HG02943 (cell line): ENCODE measurements around the gene AXIN2.
"Not testable (repeated sequence)": the region's sequence is repeated elsewhere in the genome, so short reads cannot be mapped to it uniquely, and the experiment has no call there.

Experiments used
- ATAC-seq: cut with Tn5 transposase; IDR thresholded peaks from one replicate; pipeline ENCODE4 v1.9.1; 2021; ENCODE audit warnings: mild to moderate bottlenecking, low read depth, moderate library complexity; ENCODE audit not compliant: unreplicated experiment

Gene AXIN2

DNA sequence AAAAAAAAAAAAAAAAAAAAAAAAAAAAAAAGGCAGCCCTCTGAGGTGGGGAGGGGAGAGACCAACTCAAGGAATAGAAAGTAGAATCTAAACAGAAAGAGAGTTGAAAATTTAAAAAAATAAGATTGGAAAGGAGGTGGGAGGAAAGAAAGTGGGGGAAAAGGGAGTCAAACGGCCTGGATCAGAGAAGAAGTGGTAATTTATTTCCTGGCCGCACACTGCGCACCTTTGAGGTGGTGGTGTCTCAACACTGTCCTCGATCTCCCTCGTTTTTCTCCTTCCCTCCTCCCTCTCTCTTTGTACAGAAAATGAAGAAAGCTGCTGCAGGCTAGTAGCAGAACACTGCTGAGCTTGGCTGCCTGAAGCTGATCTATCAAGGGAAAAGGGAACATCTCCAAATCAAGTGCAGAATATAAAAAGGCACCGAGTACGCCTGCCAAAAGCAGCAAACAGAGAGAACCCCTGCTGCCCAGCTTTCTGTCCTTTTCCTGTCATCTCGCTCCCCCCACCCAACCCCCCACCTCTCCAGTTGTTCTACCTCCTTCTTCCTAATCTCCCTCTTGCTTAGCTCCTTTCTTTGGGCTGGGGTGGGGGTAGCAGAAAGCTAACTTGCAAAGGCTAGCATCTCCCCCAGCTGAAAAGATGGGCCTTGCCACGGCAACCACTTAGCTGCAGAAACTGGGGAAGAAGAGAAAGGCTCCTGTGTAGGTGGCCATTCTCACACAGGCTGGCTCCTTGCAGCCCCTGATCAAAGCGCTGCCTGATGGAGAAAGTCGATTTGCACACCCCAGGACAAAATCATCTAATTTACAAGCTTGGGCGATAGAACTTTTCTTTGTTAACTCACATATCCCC lies 22.5 kb downstream of the AXIN2 start:
- no peak for ATAC-seq

DNA sequence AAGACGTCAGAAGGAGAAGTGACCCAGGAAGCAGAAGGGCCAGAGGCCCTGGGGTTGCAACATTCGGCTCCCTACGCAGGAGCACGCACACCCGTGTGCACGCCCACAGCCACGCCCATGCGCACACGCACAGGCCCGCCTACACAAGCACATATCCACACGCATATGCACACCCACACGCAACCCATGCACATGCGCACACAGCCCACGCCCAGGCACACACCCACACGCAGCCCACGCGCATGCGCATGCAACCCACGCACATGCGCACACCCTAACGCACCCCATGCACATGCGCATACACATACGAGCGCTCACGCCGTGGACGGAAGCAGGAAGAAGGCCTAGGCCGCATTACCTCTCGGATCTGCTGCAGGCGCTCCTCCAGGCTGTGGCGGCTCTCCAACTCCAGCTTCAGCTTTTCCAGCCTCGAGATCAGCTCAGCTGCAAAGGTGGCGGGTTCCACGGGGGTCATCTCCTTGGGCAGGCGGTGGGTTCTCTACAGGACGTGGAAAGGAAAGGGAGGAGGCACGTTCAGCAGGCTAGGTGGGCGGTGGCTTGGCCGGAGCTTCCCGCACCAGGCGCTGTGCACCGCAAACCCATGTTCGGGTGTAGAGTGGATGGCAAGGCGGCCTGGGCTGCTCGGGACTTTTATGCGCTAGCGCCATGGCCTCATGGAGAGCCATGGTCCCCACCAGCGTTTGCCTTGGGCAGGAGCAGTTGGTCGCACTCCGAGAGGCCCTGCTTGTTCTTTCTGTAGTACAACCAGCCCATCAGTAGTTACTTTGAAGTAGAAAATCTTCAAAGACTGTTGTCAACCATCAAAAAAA lies 23.4 kb downstream of the AXIN2 start:
- ATAC-seq: no peak

DNA sequence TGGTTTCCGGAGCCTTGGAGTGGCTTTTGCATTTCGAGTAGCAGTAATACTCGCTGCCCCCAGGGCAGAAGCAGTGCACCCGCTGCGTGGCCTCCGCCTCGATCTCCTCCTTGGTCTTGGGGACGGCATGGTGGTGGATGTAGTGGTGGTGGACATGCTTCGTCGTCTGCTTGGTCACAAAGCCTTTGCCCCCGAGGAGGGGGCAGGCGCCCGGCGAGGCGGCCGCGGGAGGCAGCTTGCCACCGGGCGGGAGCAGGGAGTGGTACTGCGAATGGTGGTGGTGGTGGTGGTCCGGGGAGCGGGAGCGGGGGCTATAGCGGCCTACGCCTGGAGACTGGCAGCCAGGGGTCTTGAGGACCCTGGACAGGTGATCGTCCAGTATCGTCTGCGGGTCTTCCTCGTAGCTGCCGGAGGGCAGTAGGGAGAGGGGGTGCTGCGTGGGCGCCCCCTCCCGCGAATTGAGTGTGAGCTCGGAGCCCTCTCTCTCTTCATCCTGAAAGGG lies 24.1 kb downstream of the AXIN2 start:
- ATAC-seq: no peak

DNA sequence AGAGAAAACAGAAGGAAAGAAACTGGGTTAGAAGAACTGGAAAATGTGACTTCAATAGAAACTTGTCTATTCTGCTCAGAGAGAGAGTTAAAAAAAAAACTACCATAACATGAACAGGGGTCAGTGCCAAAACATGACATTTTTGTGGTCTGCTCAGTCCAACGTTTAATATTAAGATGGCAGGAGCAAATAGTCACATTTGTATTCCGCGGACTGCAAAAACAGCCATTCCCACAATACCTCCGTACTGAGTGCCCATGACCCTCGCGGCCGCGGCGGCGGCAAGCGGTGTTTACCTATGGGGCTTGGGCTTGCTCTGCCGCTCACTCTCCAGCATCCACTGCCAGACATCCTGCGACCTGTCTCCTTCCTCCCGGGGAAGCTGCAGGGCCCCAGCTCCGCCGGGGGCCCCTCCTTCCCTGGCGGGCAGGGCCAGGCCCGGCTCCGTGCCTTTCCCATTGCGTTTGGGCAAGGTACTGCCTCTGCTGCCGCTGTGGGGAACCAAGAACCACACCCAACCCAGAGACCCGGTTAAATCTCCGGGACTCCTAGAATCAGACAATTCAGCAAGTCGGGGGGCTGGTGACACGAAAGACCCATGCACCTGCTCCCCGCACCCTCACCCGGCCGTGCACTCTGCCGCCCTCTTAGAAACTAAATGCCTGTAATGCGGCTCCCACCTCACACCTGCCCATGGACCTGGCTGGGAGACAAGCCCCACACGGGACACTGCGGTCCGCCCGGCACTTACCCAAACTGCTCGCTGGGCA lies 24.7 kb downstream of the AXIN2 start:
- ATAC-seq: no peak

DNA sequence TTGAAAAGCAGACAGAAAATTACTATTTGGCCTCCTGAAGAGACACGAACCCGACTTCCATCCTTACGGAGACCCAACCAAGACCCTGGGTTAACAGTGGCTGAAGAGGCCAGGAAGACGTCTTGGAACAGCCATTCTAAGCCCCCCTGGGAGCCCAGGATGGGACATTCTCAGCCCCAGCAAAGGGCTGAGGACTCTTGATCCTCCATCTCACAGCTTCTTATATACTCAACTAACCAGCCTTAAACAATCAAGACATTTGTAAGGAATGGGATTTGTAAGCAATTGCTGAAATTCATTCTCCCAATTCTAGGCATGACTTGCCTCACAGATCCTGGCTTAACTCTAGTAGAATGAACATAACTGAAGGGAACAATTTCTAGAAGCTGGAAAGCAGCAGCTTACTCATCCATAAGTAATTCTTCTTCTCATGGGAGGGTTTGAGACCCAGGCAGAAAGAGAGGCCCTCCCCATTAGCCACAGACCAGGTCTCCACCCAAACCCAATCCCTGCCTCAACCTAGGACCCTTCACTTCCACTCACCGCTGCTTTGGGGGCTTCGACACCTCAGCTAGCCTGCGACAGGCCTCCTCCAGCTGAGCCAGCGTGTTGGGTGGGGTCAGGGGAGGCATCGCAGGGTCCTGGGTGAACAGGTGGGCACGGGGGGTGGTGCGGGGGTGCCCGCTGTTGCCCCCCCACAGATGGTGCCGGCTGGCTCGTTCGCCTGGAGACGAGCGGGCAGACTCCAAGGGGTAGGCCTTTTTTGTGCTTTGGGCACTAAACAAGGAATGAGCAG lies 25.5 kb downstream of the AXIN2 start:
- no peak for ATAC-seq

DNA sequence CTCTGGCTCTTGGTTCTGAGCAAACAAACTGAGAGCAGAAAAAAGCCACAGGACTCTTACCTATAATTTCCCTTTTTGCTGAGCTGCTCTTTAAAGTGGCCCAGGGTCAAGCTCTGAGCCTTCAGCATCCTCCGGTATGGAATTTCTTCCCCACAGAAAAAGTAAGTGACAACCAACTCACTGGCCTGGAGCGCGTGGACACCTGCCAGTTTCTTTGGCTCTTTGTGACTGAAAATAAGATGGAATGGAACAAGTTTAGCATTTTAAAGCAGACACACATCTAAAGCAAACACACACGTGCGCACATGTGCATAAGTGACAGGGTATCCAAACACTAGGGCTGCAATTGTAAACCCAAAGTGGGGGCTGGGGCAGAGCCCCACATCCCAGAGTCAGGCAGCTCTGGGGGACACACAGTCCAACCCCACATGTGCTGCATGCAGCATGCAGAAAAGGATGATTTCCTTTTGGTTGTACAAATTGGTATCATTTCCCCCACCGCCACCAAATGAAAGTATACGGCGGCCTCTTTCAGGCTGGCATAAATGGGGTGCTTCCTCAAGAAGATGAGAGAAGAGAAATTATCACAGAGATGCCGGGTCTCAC lies 27.5 kb downstream of the AXIN2 start:
- ATAC-seq: no peak

DNA sequence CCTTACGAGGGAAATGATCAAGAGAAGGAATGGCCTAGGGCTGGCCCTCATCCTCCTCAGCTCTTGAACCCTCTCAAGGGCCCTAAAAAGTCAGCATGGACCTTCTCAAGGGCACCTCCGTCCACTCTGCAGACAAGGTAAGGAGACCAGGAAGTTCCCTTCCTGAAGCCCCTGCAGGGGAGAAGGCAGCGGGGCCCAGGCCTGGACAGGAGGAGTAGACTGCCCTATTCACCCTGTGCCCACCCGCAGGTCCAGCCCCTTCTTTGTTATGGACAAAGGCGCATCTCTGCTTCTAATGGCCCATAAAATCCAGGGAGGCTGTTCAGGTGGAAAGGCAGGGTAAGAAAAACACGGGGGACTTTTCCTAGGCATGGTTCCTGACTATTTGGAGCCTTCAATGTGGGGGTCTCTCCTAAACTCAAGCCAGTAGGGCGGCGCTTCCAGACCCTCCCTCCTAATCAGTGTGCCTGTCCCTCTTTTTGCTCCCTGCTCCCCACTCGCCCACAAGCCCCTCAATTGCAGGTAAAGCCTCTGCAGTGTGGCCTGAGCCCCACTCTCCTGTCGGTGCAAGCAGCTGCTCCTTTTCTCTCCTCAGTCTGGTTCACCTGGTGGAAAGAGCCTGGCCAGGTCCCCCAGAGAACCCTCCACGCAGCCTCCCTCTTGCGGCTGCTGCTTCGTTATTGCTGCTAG lies 28.2 kb downstream of the AXIN2 start:
- no peak for ATAC-seq

DNA sequence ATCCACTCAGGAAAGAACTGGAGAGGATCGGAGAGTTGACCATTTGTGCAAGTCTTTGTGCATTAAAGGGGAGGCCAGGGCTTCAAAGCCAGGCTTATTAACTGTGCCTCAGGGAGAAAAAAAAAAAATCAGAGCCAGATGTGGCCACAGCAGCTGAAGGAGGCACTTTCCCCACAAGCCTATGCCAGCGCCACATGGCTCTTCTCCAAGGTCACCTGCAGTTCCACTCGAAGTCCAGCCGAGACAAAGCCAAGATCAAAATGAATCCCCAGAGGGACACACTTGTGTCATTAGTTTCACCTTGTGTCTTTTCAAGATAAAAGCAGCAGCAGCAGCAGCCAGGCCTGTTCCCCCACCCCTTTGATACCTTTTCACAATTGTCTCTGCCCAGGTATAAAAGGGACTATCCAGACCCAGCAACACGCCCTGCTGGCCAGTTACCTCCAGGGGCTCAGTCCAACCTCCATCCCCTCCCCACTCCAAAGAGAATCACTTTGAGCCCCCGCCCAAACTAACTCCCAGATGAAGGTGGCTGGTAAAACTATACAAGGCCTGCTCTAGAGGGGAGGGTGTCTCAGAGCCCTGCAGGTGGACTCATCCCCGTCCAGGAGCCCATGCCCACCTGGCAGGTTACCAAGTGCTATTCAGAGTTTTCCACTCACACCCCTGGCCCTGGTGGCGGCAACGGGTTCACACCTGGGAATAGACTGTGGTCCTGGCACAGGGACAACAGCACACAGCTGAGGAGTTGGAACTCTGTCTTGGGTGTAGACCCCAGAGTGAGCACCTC lies 29.2 kb downstream of the AXIN2 start:
- no peak for ATAC-seq

DNA sequence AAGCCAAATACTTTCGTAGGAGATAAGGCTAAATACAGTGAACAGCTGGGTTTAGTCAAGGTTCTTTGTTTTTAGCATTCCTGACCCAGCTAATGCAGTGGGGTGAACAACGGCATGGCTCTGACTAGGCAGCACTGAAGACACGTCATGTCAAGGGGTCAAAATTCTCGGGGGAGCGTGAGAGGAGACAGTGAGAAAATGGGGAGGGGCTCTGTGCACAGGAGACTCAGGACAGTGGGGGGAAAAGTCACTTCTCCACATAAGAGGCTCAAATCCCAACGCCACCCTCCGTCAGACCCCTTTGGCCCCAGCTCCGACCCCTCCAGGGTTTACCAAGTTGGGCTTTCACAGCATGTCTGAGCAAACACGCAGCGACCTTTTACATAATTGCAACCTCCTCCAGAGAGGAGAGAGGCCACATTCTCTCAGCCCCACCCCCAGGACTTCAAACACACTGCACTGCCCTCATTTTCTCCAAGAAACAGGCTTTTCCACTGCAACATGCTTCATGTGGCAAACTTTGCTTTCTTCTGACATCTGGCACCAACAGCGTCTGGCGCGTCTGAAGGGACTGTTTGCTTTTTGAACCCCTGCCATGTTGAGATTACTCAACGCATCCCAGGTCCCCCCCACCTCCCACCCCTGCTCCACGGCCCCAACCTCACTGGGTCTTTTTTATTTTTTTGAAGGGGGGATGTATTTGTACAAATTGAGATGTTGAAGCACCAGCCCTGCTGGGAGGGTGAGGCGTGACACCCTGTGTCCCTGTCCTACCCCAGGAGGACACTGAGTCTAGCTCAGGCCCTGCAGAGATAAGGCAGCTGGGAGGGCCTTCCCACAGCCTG lies 30.0 kb downstream of the AXIN2 start:
- ATAC-seq: no peak

DNA sequence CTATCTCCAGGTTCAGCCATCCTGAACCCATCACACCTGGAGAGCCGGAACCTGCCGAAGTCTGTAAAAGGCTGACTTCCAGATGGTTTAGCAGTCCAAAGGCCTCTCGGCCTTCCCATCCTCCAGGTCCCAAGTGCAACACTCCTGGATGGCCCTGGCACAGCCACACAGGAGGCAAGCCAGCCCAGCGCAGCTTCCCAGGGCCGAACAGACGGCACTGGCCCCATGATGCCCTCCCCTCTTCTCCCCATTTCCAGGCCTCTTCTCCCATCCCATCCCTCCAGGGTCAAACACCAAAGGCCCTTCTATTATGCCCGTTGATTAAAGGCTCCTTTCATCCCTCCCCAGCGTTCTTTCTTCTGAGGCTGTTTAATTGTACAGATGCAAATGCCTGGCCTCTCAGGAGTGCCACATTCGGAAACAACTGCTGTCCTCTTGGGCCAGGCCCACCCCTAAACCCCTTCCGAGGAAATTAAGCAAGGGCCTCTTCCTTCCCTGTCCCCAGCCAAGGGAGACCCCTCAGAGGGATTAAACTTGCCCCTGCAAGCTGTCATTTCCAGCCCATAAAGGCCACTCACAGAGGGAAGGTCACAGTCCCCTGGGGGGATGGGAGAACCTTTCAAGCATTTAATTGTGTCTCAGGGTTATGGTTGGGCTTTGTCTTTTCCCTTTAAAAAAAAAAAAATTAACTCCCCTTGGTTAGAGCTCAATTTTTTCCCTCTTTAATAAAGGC lies 30.8 kb downstream of the AXIN2 start:
- no peak for ATAC-seq

DNA sequence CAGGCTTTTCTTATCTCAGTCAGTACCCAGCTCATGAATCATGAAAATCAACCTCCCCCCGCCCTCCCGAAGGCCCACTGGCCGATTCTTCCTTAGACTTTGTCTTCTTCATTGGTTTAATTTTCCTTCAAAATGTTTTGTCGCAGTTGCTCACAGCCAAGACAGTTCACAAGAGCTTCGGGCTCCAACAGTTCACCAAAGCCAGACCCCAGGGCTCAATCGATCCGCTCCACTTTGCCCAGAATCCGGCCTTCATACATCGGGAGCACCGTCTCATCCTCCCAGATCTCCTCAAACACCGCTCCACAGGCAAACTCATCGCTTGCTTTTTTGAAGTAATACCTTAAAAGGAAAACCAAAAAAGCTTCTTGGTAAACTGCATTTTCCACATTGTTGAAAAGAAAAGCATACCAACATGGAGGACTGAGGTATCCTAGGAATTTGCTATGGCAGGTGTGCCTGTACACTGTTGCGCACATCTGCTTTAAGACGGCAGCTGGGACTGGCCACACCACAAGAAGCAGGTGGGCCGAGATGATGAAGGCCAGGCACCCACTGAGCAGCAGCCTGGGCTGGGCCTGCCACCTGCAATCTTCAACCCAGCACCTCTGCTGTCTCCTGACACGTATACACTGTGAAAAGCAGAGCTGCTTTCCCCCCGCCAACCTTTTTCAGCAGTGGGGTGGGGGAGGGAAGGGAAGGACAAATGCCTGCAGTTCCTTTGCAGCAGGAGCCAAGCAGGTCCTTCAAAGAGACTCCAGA lies 31.5 kb downstream of the AXIN2 start:
- ATAC-seq: no peak

DNA sequence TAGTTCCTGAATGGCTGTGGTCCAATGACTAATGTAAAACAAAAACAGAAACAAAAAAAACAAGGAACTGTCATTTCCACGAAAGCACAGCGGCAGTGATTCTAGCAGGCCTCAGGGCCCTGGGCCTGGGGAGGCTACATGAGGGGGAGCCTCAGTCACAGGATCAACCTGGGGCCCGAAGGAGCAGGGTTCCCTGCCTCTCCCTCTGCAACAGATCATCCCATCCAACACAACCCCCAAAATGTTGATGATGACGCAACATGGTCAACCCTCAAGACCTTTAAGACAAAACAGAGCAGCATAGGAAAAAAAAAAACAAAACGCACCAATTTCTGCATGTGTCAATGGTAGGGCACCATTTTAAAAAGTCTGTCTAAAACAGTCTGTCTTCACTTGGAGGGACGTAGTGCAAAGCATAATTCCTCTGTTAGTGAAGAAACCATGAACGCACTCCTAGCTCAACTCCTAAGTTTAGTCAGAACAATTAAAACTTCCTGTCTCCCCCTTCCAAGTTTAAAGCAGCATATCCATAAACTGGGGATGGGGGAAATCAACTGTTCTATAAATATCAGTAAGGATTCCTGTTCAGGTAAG lies 32.3 kb downstream of the AXIN2 start:
- no peak for ATAC-seq

DNA sequence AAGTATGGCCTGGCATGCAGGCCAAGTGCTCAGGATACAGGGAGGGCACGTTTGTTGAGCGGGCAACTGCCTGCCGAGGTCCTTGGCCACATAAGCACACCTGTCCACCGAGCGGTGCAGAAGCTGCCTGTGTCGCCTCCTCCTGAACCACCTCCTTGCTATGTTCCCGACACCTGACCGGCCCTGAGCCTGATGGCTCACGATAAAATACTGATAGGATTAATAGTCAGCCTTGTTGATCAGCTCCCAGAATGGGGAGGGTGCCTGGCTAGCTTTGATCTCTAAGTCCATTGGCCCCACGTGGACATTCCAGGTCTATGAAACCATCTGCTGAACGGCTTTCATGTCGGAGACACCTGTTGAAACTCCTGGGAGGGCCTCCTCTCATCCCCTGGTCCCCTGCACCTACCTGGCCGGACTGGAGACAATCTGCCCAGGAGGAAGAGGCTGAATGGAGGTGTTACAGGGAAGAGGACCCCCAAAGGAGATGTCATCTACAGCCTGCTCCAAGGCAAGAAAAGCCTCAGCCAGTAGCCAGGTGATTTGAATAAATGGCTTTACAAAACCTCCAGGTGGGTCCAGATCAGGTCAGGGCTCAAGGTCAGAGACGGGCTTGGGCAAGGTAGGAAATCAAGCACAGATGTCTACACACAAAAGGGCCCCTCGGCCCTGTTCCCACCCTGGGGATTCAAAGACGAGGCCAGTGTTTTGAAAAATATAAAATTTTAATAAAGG lies 33.4 kb downstream of the AXIN2 start:
- no peak for ATAC-seq

DNA sequence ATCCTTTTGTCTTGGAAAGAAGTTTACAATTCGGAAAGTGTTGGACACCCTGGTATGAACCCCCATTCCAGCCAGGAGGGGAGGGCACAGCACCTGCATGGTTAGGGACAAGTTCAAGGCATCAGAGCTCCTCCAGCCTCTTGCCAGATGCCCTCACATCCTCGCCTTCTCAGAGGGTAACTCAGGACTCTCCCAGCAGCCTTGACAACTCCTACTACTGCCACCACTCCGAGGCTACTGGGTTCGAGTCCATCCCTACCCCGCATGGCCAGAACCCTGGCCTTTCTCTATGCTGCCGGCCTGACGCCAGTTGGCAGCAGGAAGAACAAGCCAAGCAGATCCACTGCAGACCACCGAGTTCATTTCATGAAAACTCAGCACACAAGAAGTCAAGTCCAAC lies 34.1 kb downstream of the AXIN2 start:
- ATAC-seq: no peak

DNA sequence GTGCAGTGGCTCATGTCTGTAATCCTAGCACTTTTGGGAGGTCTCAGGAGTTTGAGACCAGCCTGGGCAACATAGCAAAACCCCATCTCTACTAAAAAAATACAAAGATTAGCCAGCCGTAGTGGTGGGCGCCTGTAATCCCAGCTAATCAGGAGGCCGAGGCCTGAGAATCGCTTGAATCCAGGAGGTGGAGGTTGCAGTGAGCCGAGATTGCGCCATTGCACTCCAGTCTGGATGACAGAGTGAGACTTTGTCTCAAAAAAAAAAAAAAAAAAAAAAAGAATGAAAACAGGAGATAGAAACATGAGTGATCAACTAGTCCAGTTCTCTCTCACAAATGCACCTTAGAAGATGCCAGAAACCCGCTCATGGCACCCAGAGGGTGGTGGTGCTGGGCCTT lies 34.6 kb downstream of the AXIN2 start:
- not testable (repeated sequence) for ATAC-seq
